ENCODE results near the gene ANKS1A. TPM values are rescaled to one million over a fixed set of nuclear protein-coding genes. Genes with fewer than 3 reads are reported as not detected.

Gene ANKS1A
- total RNA-seq, 3 donors from 2014 or later: 30.0 to 62.4 (median 33.3) TPM

GRCh38 chr6:35036059-35036827 lies 147.2 kb downstream of the ANKS1A start:
- TF ChIP-seq CTCF (IDR thresholded peaks at IDR 0.05): no peak
- peaks cover 26% of the 10 kb centered on the region for H3K4me1 ChIP-seq (ENCODE audit: low read depth)
- H3K36me3 ChIP-seq (ENCODE audit: low read depth): no peaks in the 10 kb centered on the region
- no peak overlapping the region for H3K4me3 ChIP-seq
- no peak for DNase-seq
- ATAC-seq: no peak
- H3K9me3 ChIP-seq: no peaks in the 10 kb centered on the region
- intact Hi-C loops (cut with DNase I, micrococcal nuclease): no loop called here

- Histone ChIP-seq H3K4me1 (ENCODE audit: low read depth) (peaks cover 18% of the 10 kb centered on the region), H3K4me3 (no peak overlapping the region), H3K36me3 (ENCODE audit: low read depth) (no peaks in the 10 kb centered on the region), H3K9me3 (no peaks in the 10 kb centered on the region)
- ATAC-seq (no peak), DNase-seq (no peak)
- no peak for TF ChIP-seq CTCF (IDR thresholded peaks at IDR 0.05)
- intact Hi-C loops (cut with DNase I, micrococcal nuclease): no loop called here
These were observed 148.0 kb downstream of the ANKS1A start for GRCh38 chr6:35036828-35037663.

- H3K4me3 ChIP-seq: no peak overlapping the region
- DNase-seq (no peak), ATAC-seq (no peak)
- peaks cover 20% of the 10 kb centered on the region for H3K4me1 ChIP-seq (ENCODE audit: low read depth)
- no peaks in the 10 kb centered on the region for H3K36me3 ChIP-seq (ENCODE audit: low read depth)
- H3K9me3 ChIP-seq: no peaks in the 10 kb centered on the region
- intact Hi-C loops (cut with DNase I, micrococcal nuclease): no loop called here
- TF ChIP-seq CTCF (IDR thresholded peaks at IDR 0.05): no peak
These were observed 148.6 kb downstream of the ANKS1A start for GRCh38 chr6:35037664-35038038.

- DNase-seq (no peak), ATAC-seq (no peak)
- Histone ChIP-seq H3K9me3 (no peaks in the 10 kb centered on the region), H3K4me1 (ENCODE audit: low read depth) (peaks cover 24% of the 10 kb centered on the region), H3K36me3 (ENCODE audit: low read depth) (no peaks in the 10 kb centered on the region), H3K4me3 (no peak overlapping the region)
- no peak for TF ChIP-seq CTCF (IDR thresholded peaks at IDR 0.05)
- intact Hi-C loops (cut with DNase I, micrococcal nuclease): no loop called here
These were observed 149.0 kb downstream of the ANKS1A start for GRCh38 chr6:35038076-35038475.

GRCh38 chr6:35040398-35040797 lies 151.3 kb downstream of the ANKS1A start:
- intact Hi-C loops (cut with DNase I, micrococcal nuclease): no loop called here
- Histone ChIP-seq H3K36me3 (ENCODE audit: low read depth) (no peaks in the 10 kb centered on the region), H3K9me3 (no peaks in the 10 kb centered on the region), H3K4me3 (no peak overlapping the region), H3K4me1 (ENCODE audit: low read depth) (peaks cover 34% of the 10 kb centered on the region)
- ATAC-seq (no peak), DNase-seq (no peak)
- TF ChIP-seq CTCF (IDR thresholded peaks at IDR 0.05): no peak

Data from mucosa of descending colon (tissue), 3 donors.